ENCODE data around the gene ACSM4. TPM values are rescaled to one million over a fixed set of nuclear protein-coding genes. Genes with fewer than 3 reads are reported as not detected.

ACSM4 gene
- polyA plus RNA-seq, 1 of the 3 experiments (the other 2 are of a cell fraction), result not detected

DNA sequence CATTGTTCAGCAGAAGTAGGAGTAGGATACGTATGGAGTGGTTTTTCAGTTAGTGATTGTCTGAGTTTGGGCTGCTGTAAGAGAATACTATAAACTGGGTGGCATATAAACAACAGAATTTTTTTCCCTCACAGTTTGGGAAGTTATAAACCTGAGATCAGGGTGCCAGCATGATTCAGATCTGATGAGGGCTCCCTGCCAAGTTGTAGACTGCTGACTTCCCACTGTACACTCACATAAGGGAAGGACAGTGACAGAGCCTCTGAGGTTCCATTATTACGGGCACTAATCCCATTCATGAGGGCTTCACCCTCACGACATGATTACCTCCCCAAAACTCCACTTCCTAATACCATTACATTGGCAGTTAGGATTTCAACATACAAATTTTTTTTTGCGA is 50.7 kb downstream of the ACSM4 start:
- no peaks in the 10 kb centered on the region for H3F3A ChIP-seq (replicated peaks; ENCODE audit: insufficient read depth)
- no peaks in the 10 kb centered on the region for H3K36me3 ChIP-seq (replicated peaks in 1 of 2; ENCODE audit: control insufficient read depth in 1 of 2, insufficient read depth in 2 of 2, low read length in 1 of 2)
- H3K4me2 ChIP-seq, result no peak overlapping the region
- WGBS (ENCODE audit: low lambda C conversion rate), result 54% methylated on average over 4 of the region's 4 CpGs
- TF ChIP-seq YY1 (IDR thresholded peaks at IDR 0.05; ENCODE audit: low read depth) (no peak), POLR2AphosphoS5 (IDR thresholded peaks at IDR 0.05; ENCODE audit: low read depth, low read length) (no peak), NRF1 (IDR thresholded peaks at IDR 0.05; ENCODE audit: low read depth, low read length) (no peak), SMC3 (IDR thresholded peaks at IDR 0.05; ENCODE audit: low read depth, low read length) (no peak), ELF1 (IDR thresholded peaks at IDR 0.05) (no peak), GABPA (IDR thresholded peaks at IDR 0.05; ENCODE audit: low read depth) (no peak), MXI1 (IDR thresholded peaks at IDR 0.05; ENCODE audit: low read depth, low read length) (no peak), EZH2phosphoT487 (IDR thresholded peaks at IDR 0.05; ENCODE audit: borderline replicate concordance, low read depth) (no peak)
- TF ChIP-seq, protein P1, sequence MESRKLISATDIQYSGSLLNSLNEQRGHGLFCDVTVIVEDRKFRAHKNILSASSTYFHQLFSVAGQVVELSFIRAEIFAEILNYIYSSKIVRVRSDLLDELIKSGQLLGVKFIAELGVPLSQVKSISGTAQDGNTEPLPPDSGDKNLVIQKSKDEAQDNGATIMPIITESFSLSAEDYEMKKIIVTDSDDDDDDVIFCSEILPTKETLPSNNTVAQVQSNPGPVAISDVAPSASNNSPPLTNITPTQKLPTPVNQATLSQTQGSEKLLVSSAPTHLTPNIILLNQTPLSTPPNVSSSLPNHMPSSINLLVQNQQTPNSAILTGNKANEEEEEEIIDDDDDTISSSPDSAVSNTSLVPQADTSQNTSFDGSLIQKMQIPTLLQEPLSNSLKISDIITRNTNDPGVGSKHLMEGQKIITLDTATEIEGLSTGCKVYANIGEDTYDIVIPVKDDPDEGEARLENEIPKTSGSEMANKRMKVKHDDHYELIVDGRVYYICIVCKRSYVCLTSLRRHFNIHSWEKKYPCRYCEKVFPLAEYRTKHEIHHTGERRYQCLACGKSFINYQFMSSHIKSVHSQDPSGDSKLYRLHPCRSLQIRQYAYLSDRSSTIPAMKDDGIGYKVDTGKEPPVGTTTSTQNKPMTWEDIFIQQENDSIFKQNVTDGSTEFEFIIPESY (IDR thresholded peaks at IDR 0.05; ENCODE audit: borderline replicate concordance, low read depth), result no peak
- TF ChIP-seq, protein P2, sequence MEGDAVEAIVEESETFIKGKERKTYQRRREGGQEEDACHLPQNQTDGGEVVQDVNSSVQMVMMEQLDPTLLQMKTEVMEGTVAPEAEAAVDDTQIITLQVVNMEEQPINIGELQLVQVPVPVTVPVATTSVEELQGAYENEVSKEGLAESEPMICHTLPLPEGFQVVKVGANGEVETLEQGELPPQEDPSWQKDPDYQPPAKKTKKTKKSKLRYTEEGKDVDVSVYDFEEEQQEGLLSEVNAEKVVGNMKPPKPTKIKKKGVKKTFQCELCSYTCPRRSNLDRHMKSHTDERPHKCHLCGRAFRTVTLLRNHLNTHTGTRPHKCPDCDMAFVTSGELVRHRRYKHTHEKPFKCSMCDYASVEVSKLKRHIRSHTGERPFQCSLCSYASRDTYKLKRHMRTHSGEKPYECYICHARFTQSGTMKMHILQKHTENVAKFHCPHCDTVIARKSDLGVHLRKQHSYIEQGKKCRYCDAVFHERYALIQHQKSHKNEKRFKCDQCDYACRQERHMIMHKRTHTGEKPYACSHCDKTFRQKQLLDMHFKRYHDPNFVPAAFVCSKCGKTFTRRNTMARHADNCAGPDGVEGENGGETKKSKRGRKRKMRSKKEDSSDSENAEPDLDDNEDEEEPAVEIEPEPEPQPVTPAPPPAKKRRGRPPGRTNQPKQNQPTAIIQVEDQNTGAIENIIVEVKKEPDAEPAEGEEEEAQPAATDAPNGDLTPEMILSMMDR (IDR thresholded peaks at IDR 0.05), result no peak
- TF ChIP-seq, protein P3, sequence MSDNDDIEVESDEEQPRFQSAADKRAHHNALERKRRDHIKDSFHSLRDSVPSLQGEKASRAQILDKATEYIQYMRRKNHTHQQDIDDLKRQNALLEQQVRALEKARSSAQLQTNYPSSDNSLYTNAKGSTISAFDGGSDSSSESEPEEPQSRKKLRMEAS (IDR thresholded peaks at IDR 0.05; ENCODE audit: low read depth), result no peak
- TF ChIP-seq, protein P4, sequence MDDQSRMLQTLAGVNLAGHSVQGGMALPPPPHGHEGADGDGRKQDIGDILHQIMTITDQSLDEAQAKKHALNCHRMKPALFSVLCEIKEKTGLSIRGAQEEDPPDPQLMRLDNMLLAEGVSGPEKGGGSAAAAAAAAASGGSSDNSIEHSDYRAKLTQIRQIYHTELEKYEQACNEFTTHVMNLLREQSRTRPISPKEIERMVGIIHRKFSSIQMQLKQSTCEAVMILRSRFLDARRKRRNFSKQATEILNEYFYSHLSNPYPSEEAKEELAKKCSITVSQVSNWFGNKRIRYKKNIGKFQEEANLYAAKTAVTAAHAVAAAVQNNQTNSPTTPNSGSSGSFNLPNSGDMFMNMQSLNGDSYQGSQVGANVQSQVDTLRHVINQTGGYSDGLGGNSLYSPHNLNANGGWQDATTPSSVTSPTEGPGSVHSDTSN (IDR thresholded peaks at IDR 0.05), result no peak
- TF ChIP-seq, protein P5, sequence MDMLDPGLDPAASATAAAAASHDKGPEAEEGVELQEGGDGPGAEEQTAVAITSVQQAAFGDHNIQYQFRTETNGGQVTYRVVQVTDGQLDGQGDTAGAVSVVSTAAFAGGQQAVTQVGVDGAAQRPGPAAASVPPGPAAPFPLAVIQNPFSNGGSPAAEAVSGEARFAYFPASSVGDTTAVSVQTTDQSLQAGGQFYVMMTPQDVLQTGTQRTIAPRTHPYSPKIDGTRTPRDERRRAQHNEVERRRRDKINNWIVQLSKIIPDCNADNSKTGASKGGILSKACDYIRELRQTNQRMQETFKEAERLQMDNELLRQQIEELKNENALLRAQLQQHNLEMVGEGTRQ (IDR thresholded peaks at IDR 0.05; ENCODE audit: borderline replicate concordance, low read depth, low read length), result no peak
- H3K9me2 ChIP-seq, result no peaks in the 10 kb centered on the region
- no peak overlapping the region for H2AFZ ChIP-seq (ENCODE audit: low read depth)
- no peak for DNase-seq
- no peak overlapping the region for H3K4me3 ChIP-seq (ENCODE audit: low read depth in 2 of 2, low read length in 1 of 2)
- ChIA-PET POLR2A (no interaction called here), CTCF (no interaction called here)
- H3K27me3 ChIP-seq (ENCODE audit: insufficient read depth), result no peaks in the 10 kb centered on the region
- 0 out of 4 replicates have a peak, but pooled peaks cover 0 to 4% of the 10 kb centered on the region in 2 experiments for H3K4me1 ChIP-seq (ENCODE audit: control insufficient read depth in 1 of 2, insufficient read depth in 2 of 2, low read depth in 1 of 2, low read length in 1 of 2)
- H4K20me1 ChIP-seq (ENCODE audit: insufficient read depth), result no peaks in the 10 kb centered on the region
- H3K9ac ChIP-seq, result no peak overlapping the region
- no peak overlapping the region for H3K27ac ChIP-seq (ENCODE audit: low read depth in 2 of 2, low read length in 1 of 2)
- H3K79me2 ChIP-seq (ENCODE audit: insufficient read depth), result no peaks in the 10 kb centered on the region
- H3K9me3 ChIP-seq, result no peaks in the 10 kb centered on the region

Measured in SK-N-SH (cell line).